Heart right ventricle (tissue), 16 donors: Measurements from ENCODE around the gene OR6C68. TPM values are rescaled to one million over a fixed set of nuclear protein-coding genes. Genes with fewer than 3 reads are reported as not detected.

Experiments used
- ATAC-seq, 8 donors: fragments of 200-7000 bp; cut with Tn5 transposase; one replicate each; pipeline ENCODE4 v1.9.1; 2020; ENCODE audit warnings: mild to moderate bottlenecking in 8 of 8, moderate library complexity in 8 of 8, moderate number of reproducible peaks in 1 of 8
- DNase-seq, 2 donors: peaks; one replicate each; pipeline ENCODE4 v3.0.0-alpha.2; 2020
- H3K27ac ChIP-seq, 10 donors: fragments of 200-600 bp; sonication (generic) in 2 of 10; one replicate each; pipeline versions ENCODE4 v1.5.0 to v1.8.0; 2020 to 2022; ENCODE audit warnings: mild to moderate bottlenecking in 3 of 10
- H3K27me3 ChIP-seq, 7 donors: fragments of 200-600 bp; one replicate each; pipeline ENCODE4 v1.8.0; 2021 to 2022; ENCODE audit warnings: mild to moderate bottlenecking in 2 of 7
- H3K36me3 ChIP-seq, 9 donors: fragments of 200-600 bp; sonication (generic) in 1 of 9; one replicate each; pipeline versions ENCODE4 v1.5.0 to v1.8.0; 2020 to 2022; ENCODE audit warnings: mild to moderate bottlenecking in 2 of 9
- H3K4me1 ChIP-seq, 9 donors: fragments of 200-600 bp; sonication (generic) in 1 of 9; one replicate each; pipeline versions ENCODE4 v1.5.0 to v1.8.0; 2020 to 2022; ENCODE audit warnings: mild to moderate bottlenecking in 4 of 9
- H3K4me3 ChIP-seq, 10 donors: fragments of 200-600 bp; sonication (generic) in 2 of 10; one replicate each; pipeline versions ENCODE4 v1.5.0 to v1.8.0; 2020 to 2022; ENCODE audit warnings: mild to moderate bottlenecking in 7 of 10, moderate library complexity in 2 of 10
- H3K9me3 ChIP-seq, 11 donors: fragments of 200-600 bp in 10 of 11; sonication (generic) in 2 of 11; one replicate each; pipeline versions ENCODE4 v1.5.0 to v1.8.0; 2013 to 2022; ENCODE audit warnings: mild to moderate bottlenecking in 2 of 11, control low read depth in 1 of 11, moderate library complexity in 1 of 11
- WGBS, 2 donors: extraction: QIAGEN DNeasy Blood & Tissue Kit; methylation state at CpG; one replicate each; pipeline ENCODE4 v1.1.7; 2013; ENCODE audit warnings: inconsistent platforms in 1 of 2; 5-methylcytosine and 5-hydroxymethylcytosine counted together
- intact Hi-C, 10 donors: fragments of 100-400 bp; cut with DNase I; formaldehyde crosslinking; loops; one replicate each; pipeline versions ENCODE4 v1.11.1 to v1.14.2; 2022
- polyA plus RNA-seq, 2 donors: library from polyadenylated mRNA; stranded (reverse); fragments of 200-250 nt; gene quantifications; one replicate each; pipeline ENCODE4 v1.2.3, GENCODE V29; 2013
- total RNA-seq, 10 donors: library from RNA; stranded (reverse); fragmentation: NEBNext Ultra II Directional in 3 of 10; extraction: Animal tissue kit (Norgen Biotek cat#: 25700) in 3 of 10; gene quantifications; one replicate each; pipeline versions ENCODE4 v1.2.1 to v1.2.4, GENCODE V29; 2021 to 2023
- TF ChIP-seq, protein P1 (sequence below), 9 donors: fragments of 200-600 bp; sonication (generic) in 2 of 9; IDR thresholded peaks; one replicate each; pipeline versions ENCODE4 v1.5.0 to v1.8.0; 2021 to 2022; ENCODE audit warnings: antibody characterized with exemption in 9 of 9, mild to moderate bottlenecking in 5 of 9, moderate library complexity in 1 of 9
- donor health status: Arrhythmogenic right ventricular cardiomyopathy.
- donor health status: ischemic (EF 13 %, LVEDD 7.1; RV severe dilation, severe dysfunction).
- donor health status: healthy with polysubstance abuse.
- donor health status: DM: no; HTN: yes; CAD: no.
- donor health status: DM: no; HTN: no; CAD: no.
- donor health status: ischemic (EF 25% LVEDD 6.9; RV normal size, moderate dysfunction).
- donor health status: ischemic (EF 25% LVEDD 5.7; RV mildly dilated, moderate dysfunction).
- donor health status: healthy.
- donor health status: DM: yes; HTN: yes; CAD: no.
- donor health status: Ischemic cardiomyopathy.
- donor health status: ischemic (EF 35%, LVEDD 5.7; RV mildly dilated, moderate dysfunction).
- donor health status: nonischemic (EF 11% LVEDD 7.7; RV severe dilation, severe dysfunction).
- donor health status: DM: yes; HTN: yes; CAD: no.
- donor health status: PGD.
- donor health status: ischemic (EF 29% LVEDD 5.4; RV normal size, mild dysfunction).
- donor health status: nonischemic (EF 23%, LVEDD 6.1; RV moderate dilation, normal function).

The OR6C68 gene
- total and polyA plus RNA-seq, 12 donors = not detected

GRCh38 chr12:55499810-55500252, 7.7 kb downstream of the OR6C68 start:
- DNase-seq (no peak), ATAC-seq (no peak)
- Histone ChIP-seq H3K36me3 (no peaks in the 10 kb centered on the region), H3K27ac (no peak overlapping the region), H3K4me1 (no peaks in the 10 kb centered on the region), H3K27me3 (no peaks in the 10 kb centered on the region), H3K4me3 (no peak overlapping the region), H3K9me3 (peaks cover 0 to 3% (median 0%) of the 10 kb centered on the region in 11 donors)
- TF ChIP-seq, protein P1, sequence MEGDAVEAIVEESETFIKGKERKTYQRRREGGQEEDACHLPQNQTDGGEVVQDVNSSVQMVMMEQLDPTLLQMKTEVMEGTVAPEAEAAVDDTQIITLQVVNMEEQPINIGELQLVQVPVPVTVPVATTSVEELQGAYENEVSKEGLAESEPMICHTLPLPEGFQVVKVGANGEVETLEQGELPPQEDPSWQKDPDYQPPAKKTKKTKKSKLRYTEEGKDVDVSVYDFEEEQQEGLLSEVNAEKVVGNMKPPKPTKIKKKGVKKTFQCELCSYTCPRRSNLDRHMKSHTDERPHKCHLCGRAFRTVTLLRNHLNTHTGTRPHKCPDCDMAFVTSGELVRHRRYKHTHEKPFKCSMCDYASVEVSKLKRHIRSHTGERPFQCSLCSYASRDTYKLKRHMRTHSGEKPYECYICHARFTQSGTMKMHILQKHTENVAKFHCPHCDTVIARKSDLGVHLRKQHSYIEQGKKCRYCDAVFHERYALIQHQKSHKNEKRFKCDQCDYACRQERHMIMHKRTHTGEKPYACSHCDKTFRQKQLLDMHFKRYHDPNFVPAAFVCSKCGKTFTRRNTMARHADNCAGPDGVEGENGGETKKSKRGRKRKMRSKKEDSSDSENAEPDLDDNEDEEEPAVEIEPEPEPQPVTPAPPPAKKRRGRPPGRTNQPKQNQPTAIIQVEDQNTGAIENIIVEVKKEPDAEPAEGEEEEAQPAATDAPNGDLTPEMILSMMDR (IDR thresholded peaks at IDR 0.05) = no peak
- intact Hi-C loops = no loop called here
- 5 to 14% methylated on average over 2 of the region's 2 CpGs for WGBS, 2 donors

GRCh38 chr12:55501601-55502000, 9.4 kb downstream of the OR6C68 start:
- H3K27me3 ChIP-seq = no peaks in the 10 kb centered on the region
- H3K36me3 ChIP-seq = no peaks in the 10 kb centered on the region
- WGBS, 2 donors = 36 to 45% methylated on average over 2 of the region's 2 CpGs
- H3K9me3 ChIP-seq = peaks cover 0 to 7% (median 0%) of the 10 kb centered on the region in 11 donors
- TF ChIP-seq, protein P1 (IDR thresholded peaks at IDR 0.05) = no peak
- no peak overlapping the region for H3K4me3 ChIP-seq
- ATAC-seq = no peak
- no peak overlapping the region for H3K27ac ChIP-seq
- no peak for DNase-seq
- H3K4me1 ChIP-seq = no peaks in the 10 kb centered on the region
- intact Hi-C loops = no loop called here

DNA sequence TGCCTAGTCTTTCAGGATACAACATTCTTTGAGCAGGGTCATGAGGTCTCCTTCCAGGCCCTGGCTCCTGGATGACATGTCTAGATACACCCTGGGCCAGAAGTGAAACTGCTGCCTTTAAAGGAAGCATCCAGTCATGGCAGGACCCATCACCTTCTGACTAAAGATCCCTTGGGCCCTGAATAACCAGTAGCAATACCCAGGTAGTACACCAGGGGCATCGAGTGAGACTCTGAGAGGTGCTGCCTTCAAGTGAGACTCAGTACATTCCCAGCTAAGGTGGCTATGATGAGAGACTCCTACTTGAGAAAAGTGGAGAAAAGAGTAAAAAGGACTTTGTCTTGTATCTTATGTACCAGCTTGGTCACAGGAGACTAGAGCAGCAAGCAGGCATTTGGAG, 23.5 kb downstream of the OR6C68 start:
- Histone ChIP-seq H3K27me3 (no peaks in the 10 kb centered on the region), H3K27ac (no peak overlapping the region), H3K36me3 (no peaks in the 10 kb centered on the region), H3K4me3 (no peak overlapping the region), H3K9me3 (peaks cover 0 to 12% (median 0%) of the 10 kb centered on the region in 11 donors), H3K4me1 (no peaks in the 10 kb centered on the region)
- ATAC-seq (no peak), DNase-seq (no peak)
- TF ChIP-seq, protein P1 (IDR thresholded peaks at IDR 0.05) = no peak
- intact Hi-C loops = no loop called here
- WGBS, 2 donors = 53 to 60% methylated on average over 1 of the region's 1 CpG

DNA sequence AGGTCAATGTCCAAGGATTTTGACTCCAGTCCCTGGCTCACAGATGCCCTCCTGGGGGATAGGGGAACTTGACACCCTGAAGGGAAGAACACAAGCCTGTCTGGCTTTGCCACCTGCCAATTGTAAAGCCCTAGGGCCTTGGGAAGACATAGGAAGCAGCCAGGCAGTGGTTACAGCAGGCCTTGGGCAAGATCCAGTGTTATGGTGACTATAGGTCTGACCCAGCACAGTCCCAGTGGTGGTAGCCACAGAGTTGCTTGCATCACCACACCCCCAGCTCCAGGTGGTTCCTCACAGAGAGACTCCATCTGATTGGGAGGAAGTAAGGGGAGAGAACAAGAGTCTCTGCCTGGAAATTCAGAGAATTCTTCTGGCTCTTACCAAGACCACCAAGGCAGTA, 24.2 kb downstream of the OR6C68 start:
- no peak overlapping the region for H3K27ac ChIP-seq
- no peaks in the 10 kb centered on the region for H3K4me1 ChIP-seq
- TF ChIP-seq, protein P1 (IDR thresholded peaks at IDR 0.05) = no peak

More for the DNA sequence above, 24.2 kb downstream of the OR6C68 start:
- peaks cover 0 to 12% (median 0%) of the 10 kb centered on the region in 11 donors for H3K9me3 ChIP-seq
- DNase-seq (no peak), ATAC-seq (no peak)
- H3K36me3 ChIP-seq = no peaks in the 10 kb centered on the region
- H3K4me3 ChIP-seq = no peak overlapping the region
- intact Hi-C loops = no loop called here
- H3K27me3 ChIP-seq = no peaks in the 10 kb centered on the region

Other genes with a start within 250 kb of the OR6C68 start
- gene OR6C74, start 247.8 kb upstream of the OR6C68 start, total RNA-seq = not detected
- gene OR6C74, start 247.8 kb upstream of the OR6C68 start, polyA plus RNA-seq = not detected
- gene OR6C6, start 195.8 kb upstream of the OR6C68 start, total RNA-seq = not detected
- gene OR6C6, start 195.8 kb upstream of the OR6C68 start, polyA plus RNA-seq = not detected
- gene OR6C1, start 178.0 kb upstream of the OR6C68 start, total RNA-seq = not detected
- gene OR6C1, start 178.0 kb upstream of the OR6C68 start, polyA plus RNA-seq = not detected
- not detected for gene OR6C3, start 161.6 kb upstream of the OR6C68 start, total RNA-seq
- not detected for gene OR6C3, start 161.6 kb upstream of the OR6C68 start, polyA plus RNA-seq
- gene OR6C75, start 129.4 kb upstream of the OR6C68 start, total RNA-seq = not detected
- gene OR6C75, start 129.4 kb upstream of the OR6C68 start, polyA plus RNA-seq = not detected
- not detected for gene OR6C65, start 91.8 kb upstream of the OR6C68 start, total RNA-seq
- gene OR6C65, start 91.8 kb upstream of the OR6C68 start, polyA plus RNA-seq = not detected
- gene OR6C76, start 66.1 kb upstream of the OR6C68 start, total RNA-seq = not detected
- not detected for gene OR6C76, start 66.1 kb upstream of the OR6C68 start, polyA plus RNA-seq
- gene OR6C2, start 48.3 kb upstream of the OR6C68 start, total RNA-seq = not detected
- not detected for gene OR6C2, start 48.3 kb upstream of the OR6C68 start, polyA plus RNA-seq
- under 1 TPM in 1 of 10 donors, not detected in 9; 0.28 TPM for gene OR6C70, start 22.2 kb upstream of the OR6C68 start, total RNA-seq
- gene OR6C70, start 22.2 kb upstream of the OR6C68 start, polyA plus RNA-seq = not detected
- not detected for gene OR6C4, start 57.2 kb downstream of the OR6C68 start, total RNA-seq
- not detected for gene OR6C4, start 57.2 kb downstream of the OR6C68 start, polyA plus RNA-seq
- not detected for gene OR2AP1, start 80.1 kb downstream of the OR6C68 start, total RNA-seq
- gene OR2AP1, start 80.1 kb downstream of the OR6C68 start, polyA plus RNA-seq = not detected
- not detected for gene OR10P1, start 144.5 kb downstream of the OR6C68 start, total RNA-seq
- gene OR10P1, start 144.5 kb downstream of the OR6C68 start, polyA plus RNA-seq = not detected
- 100 to 1,000 TPM; 422 to 750 (median 538) TPM for gene ITGA7, start 215.5 kb downstream of the OR6C68 start, total RNA-seq
- 100 to 1,000 TPM; 247 to 481 TPM for gene ITGA7, start 215.5 kb downstream of the OR6C68 start, polyA plus RNA-seq
- gene BLOC1S1, start 223.7 kb downstream of the OR6C68 start, total RNA-seq = 100 to 1,000 TPM in 5 of 10 donors, 10 to 100 TPM in 5; 68.3 to 136 (median 101) TPM
- gene BLOC1S1, start 223.7 kb downstream of the OR6C68 start, polyA plus RNA-seq = 100 to 1,000 TPM; 305 to 515 TPM
- gene RDH5, start 228.0 kb downstream of the OR6C68 start, total RNA-seq = 10 to 100 TPM in 6 of 10 donors, 1 to 10 TPM in 4; 4.9 to 25.9 (median 13.6) TPM
- gene RDH5, start 228.0 kb downstream of the OR6C68 start, polyA plus RNA-seq = 10 to 100 TPM; 40.1 to 54.5 TPM
- 1,000 to 10,000 TPM in 2 of 10 donors, 100 to 1,000 TPM in 8; 565 to 1,547 (median 768) TPM for gene CD63, start 236.6 kb downstream of the OR6C68 start, total RNA-seq
- 1,000 to 10,000 TPM; 1,333 to 2,861 TPM for gene CD63, start 236.6 kb downstream of the OR6C68 start, polyA plus RNA-seq